HK-2 (cell line): Measurements from ENCODE around the gene GAREM1.
"Not testable (repeated sequence)": the region's sequence is repeated elsewhere in the genome, so short reads cannot be mapped to it uniquely, and the experiment has no call there.

Experiments used
- DNase-seq: peaks from one replicate; pipeline ENCODE4 v3.0.0-alpha.2; 2018; ENCODE audit not compliant: unreplicated experiment

GAREM1 gene

DNA sequence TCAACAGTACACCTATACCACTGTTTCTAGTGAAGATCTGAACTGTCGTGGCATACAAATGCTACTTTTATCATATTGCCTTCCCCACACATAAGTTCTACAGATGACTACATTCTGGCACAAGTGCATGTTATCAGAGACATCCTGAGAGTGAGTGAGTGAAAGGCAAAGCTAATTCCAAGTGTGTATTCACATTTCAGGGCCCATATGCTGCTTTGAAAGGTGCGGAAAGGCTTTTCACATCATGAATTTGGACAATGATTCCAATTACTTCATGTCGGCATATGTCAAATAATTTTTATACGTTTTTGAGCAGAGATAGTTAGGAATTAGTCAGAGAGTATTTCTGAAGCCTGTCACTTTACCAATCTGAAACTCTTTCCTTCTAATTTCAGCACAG lies 101.7 kb downstream of the GAREM1 start:
- DNase-seq: no peak

DNA sequence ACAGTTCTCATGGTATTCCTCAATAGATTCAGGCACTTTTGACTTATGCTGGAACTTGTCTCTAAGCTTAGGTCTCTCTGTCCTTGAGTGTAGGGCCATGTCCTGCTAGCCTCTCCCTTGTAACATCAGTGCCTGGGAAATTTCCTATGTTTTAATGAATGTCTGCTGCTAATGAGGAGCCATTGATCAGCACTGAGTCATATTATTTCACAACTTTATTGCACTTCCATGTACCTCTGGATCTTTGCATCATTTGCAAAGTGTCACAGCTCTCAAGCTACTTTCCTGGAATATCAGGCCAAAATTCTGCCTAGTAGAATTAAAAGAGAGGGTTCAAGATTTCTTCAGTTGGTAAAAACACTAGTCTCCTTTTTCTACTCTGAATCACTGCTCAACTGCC lies 102.5 kb downstream of the GAREM1 start:
- DNase-seq: no peak

DNA sequence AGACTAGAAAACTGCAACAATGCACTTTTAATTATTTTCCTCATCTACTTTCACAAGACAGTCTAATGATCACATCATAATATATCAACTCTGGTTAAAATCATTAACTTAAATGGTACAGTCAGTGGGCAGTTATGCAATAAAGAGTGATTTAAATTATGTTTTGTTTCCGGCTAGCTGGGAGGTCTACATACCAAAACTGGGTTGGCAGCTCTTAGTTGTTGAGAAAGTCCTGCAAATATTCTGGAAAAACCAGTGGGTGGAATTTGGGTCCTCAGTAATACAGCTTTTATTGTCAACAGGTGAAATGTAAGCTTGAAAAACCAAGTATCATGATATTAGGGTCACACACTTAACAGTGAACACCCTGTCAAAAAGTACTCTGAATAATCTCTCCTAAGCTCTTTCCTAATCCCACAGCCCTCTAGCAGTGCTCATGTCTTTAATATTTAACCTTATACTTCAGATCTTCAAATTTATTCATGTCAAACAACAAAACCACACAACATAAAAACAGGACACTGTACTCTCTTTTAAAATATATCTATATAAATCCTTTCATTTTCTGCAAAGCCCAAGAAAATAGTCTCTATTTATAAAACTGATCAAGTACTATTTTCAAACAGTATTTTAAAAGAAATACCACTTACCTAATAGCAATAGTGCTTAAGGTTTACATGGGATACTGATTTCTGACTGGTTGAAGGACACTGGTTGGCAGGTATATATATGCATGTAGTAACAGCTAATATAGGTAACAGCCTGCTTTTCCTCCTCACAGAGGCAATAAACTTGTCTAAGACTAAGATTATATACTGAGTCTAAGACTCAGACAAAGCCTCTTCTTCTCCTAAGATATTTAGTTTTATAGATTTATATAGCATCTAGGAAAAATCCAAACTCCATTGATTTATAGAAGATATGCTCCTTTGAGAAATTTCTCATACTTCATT lies 103.8 kb downstream of the GAREM1 start:
- DNase-seq: no peak

DNA sequence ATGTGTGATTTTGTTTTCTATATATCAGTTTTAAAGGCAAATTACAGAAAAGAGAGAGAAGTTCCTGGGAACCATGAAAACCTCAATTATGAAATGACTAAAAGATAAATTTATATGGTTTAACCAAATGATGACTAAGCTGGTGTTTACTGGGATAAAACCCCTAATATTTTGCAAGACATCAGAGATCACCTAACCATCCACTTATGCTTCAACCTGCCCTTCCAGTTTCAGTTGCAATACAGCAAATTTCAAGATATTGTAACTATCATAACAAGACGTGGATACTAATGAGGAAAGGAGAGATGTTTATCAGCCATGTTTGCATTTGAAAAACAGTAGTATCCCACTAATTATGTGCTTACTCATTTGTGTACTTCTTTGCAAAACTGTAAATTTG lies 108.2 kb downstream of the GAREM1 start:
- DNase-seq: no peak

DNA sequence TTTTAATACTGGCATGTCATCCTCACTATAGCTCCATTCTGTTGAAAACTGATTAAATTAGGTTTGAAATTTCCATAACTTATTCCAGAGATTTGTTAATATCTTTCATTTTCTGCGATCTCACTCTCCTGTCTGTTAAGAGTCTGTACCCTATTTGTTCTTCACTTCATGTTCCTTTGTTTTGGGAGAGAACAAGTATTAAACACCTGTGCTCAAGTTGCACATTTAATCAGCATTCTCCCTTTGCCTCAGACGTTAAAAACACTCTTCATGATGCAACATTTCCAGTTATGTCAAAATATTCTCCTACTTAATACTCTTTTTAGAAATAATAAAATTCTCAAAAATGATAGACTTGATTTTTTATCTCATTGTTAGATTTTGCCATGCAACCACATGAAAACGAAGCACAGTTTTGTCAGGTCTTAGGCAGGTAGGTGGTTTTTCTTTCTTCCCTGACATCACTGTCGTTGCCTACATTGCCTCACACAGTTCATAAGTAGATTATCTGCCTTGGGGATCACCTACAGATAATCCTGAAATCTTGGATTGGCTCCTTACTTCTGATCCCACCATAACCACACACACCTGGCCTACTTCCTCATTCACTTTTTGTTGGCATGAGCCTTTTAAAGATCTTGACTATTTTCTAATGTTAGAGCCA lies 109.9 kb downstream of the GAREM1 start:
- DNase-seq: no peak

DNA sequence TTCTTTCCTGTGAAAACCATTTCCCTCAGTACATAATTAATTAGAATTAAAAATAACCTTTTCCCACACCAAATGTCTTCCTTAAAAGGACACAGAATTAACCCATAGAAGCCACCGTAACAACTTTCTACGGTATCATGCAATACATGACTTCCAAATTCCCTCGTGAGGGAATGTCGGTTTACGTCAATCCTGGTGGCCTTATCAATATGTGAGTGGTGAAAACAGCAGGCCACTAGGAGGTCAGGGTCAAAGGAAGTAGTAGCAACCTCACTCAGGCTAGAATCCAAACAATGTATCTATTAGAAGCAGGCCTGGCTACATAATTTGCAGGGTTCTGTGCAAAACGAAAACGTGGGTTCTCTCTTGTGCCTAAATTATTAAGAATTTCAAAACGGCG lies 112.2 kb downstream of the GAREM1 start:
- no peak for DNase-seq

- no peak for DNase-seq
Measured at GRCh38 chr18:32358075-32358474, 112.6 kb downstream of the GAREM1 start.

DNA sequence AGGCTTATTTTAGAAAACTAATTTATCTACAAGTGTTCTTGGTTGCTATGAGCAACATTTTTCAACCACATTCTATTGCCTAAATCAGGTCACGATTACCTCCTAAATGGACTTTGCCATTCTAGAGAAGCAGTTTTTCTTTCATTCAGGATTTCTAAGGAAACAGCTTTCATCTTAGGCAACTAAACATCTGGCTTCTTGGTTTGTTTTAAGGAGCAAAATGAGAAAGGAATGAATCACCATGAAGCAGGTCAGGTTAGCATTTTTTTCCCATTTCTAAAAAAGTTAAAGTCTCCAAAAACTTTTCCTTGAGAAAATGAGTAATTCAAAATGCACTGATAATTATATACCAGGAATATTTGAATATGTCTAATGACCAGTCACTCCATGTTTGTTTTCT lies 114.8 kb downstream of the GAREM1 start:
- DNase-seq: no peak

DNA sequence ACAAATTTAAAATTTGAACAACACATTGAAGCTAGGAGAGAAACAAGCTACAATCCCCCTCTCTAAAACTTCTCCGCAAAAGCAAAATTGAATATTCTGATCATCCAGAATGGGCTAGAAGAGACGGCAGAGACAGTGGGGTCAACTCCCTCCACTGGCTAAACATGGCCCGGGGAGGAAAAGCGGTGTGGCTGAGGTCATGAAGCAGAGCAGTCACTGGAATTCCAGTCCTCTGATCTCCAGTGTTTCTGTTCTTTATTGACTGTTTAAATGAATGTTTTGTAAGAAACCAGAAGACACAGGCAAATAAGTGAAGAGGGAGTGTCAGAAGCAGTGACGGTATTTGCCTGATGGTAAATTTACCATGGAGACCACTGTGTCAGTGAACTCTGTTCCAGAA lies 116.2 kb downstream of the GAREM1 start:
- DNase-seq: no peak

GRCh38 chr18:32353257-32353656 lies 117.4 kb downstream of the GAREM1 start:
- DNase-seq: no peak

DNA sequence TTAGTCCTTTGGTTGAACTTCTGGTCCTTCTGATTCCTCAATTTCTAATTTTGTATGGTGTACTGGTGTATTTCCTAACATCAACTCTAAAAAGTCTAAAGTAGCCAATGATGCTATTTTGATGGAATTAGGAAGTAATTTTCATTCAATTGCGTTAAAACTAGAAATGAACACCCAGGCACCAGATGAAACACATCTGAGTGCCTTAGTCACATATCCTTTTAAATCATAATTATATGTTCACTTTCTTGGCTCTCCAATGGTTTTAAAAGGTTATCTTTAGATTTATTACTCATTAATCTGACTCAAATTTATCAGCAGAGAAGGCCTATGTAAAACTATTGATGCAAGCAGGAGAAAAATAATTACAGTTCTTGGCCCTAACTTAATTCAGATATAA lies 119.7 kb downstream of the GAREM1 start:
- no peak for DNase-seq

DNA sequence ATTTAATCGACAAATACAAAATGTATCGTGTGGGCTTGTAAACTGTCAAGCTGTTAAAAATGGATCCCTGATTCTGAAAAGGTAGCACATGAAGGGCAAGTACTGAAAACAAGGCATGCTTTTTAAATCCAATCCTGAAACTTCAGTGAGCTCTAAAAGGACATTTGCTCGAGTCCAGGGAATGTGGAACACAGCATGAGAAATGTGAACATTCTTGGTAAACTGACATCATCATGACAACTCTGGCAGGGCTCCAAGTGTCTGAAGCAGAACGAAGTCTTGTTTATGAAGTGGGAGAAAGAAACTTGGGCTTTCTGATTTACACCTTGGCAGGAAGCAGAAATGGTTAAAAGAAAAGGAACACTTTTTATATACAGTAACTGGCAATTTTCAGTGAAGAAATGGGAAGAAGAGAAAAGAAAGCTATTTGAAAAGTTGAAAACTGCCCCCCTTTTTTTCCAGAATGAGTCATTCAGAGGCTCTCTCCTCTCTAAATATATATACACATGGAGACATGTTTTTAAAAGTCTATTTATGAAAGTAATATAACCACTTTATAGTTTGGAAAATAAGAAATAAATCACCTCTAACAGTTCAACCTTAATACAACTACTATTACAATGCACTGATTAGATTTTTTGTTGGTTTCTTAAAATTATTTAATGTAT lies 120.8 kb downstream of the GAREM1 start:
- DNase-seq: peak; percentile 62

DNA sequence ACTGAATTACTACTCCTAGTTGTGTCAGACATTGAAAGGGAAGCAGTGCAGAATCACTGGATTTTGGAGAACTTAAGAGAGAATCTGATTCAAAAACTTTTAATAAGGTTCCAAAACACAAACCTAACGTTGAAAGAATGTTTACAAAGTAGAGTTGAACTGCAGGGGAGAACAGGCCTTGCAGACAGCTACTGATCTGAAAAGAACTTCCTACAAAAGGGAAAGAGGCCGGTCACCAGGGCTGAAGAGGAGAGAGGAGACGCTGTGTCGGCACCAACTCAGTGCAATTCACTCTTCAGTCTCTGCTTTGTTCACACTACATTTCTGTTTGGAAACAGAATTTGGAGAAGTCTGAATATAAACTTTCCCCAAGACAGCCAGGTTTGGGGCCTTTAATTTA lies 124.0 kb downstream of the GAREM1 start:
- DNase-seq: no peak

DNA sequence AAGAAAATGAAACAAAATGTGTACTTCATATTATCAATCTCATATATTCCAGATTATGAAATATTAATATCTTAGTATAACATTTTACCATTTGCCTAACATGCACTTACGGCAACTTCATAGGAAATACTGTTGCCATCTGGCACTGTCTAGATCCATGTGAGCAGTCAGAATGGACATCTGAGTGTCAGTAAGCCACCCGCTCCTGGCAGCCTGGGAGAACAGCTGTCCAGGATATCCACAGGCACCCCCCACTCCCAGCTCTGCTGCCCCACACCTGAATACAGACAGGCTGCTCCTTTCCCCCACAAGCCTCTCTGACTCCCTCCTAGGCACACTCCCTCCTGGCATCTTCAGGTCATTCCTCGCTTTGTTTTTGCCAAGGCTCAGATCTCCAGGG lies 127.0 kb downstream of the GAREM1 start:
- no peak for DNase-seq

- DNase-seq: not testable (repeated sequence)
Measured at GRCh38 chr18:32341112-32341511, 129.6 kb downstream of the GAREM1 start.

GRCh38 chr18:32339045-32339444 lies 131.6 kb downstream of the GAREM1 start:
- DNase-seq: no peak

GRCh38 chr18:32337821-32338220 lies 132.9 kb downstream of the GAREM1 start:
- no peak for DNase-seq

DNA sequence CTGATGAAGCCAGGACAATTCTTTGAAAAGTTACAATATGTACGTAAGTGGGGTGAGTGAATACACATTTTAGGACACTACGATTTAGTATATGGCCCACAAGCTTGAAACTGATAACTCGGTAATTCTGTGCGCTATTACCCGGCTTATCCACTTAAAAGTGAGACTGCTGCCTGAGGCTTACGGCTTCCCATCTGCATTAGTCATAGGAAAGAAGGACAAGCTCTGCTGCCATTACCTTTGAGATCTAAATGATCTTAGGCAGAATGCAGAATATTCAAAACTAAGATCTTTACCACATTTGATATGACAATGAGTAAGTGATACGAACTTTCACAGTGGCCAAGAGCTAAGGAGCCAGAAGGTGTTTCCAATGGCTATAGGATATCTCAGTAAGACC lies 133.3 kb downstream of the GAREM1 start:
- no peak for DNase-seq

GRCh38 chr18:32335228-32335627 lies 135.5 kb downstream of the GAREM1 start:
- no peak for DNase-seq

DNA sequence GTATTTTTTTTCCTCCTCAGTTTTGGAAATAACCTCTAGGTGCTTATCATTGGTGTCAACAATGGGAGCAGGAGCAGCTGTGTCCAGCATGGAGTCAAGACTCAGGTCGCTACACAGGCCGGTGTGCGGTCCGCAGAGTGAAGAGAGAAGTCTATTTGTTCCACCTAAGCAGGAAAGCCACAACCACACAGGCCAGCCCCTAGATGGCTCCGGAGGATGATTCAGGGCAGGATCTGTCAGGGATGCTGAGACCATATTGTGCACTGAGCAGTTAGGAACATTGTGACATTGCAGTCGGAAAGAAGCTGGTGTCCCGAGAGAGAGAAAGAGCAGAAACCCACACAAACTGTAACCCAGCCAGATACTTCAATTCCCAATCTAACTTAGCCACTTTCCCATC lies 136.9 kb downstream of the GAREM1 start:
- DNase-seq: no peak

GRCh38 chr18:32332708-32333107 lies 138.0 kb downstream of the GAREM1 start:
- no peak for DNase-seq

DNA sequence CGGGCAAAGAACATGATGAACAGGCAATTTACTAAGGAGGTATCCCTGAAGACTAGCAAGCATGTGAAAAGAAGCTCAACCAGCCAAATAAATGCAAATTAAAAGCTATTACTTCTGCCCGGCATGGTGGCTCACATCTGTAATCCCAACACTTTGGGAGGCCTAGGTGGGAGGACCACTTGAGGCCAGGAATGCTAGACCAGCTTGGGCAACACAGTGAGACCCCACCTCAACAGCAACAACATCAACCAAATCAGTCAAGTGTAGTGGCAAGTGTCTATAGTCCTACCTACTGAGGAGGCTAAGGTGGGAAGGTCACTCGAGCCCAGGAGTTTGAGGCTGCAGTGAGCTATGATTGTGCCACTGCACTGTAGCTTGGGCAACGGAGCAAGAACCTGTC lies 141.7 kb downstream of the GAREM1 start:
- DNase-seq: no peak

GRCh38 chr18:32328379-32328778 lies 142.3 kb downstream of the GAREM1 start:
- no peak for DNase-seq
